HG03066 (cell line): ENCODE results near the gene PHKB.
"Not testable (repeated sequence)": the region's sequence is repeated elsewhere in the genome, so short reads cannot be mapped to it uniquely, and the experiment has no call there.

Experiments used
- ATAC-seq: cut with Tn5 transposase; IDR thresholded peaks from one replicate; pipeline ENCODE4 v1.9.1; 2021; ENCODE audit warnings: low read depth; ENCODE audit not compliant: unreplicated experiment

PHKB gene

DNA sequence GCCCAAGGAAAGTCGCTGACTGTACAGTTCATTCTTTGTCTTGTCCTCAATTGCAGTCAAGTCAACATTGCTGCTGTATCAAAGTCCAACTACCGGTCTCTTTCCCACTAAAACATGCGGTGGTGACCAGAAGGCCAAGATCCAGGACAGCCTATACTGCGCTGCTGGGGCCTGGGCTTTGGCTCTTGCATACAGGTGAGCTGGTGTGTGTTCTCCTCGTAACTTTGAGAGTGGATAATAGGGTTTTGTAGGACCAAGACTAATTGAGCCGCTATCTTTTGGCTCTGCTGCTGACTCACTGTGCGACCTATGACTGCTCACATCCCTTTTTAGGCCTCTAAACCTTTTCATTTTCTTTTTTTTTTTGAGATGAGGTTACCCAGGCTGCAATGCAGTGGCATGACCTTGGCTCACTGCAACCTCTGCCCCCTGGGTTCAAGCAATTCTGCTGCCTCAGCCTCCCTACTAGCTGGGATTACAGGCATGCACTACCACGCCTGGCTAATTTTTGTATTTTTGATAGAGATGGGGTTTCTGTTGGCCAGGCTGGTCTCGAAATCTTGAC lies 38.7 kb downstream of the PHKB start:
- ATAC-seq = no peak

DNA sequence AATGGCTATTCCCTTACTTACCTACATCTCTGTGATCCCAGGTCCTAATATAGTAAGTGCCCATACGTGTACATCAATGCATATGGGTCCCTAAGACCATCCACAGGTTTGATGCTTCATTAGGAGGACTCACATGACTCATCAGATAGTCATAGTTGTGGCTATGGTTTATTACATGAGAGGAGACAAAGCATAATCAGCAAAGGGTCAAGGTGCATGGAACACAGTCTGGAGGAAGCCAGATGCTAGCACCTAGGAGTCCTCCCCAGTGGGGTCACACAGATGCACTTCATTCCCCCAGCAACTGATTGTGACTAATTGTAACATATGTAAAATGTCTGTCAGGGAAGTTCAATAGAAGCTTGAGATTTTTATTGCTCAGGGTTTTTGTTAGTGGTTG lies 42.8 kb downstream of the PHKB start:
- no peak for ATAC-seq

DNA sequence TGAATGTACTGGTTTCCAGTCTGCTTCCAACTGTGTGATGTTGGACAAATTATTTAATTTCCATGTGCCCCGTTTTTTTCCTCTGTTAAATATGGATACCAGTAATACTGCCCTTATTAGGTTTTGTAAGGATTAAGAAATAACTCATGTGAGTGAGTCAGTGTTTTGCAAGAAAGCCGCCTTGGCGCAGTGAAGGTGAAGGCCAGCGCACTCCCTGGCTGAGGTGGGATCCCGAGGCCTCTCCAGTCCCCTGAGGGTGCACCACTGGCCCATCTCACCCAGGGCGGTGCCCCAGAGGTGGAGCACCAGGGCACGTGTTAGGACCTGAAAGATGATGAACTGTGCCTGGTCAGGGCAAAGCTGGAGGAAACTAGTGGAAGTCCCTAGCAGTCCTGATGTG lies 43.5 kb downstream of the PHKB start:
- ATAC-seq = no peak

DNA sequence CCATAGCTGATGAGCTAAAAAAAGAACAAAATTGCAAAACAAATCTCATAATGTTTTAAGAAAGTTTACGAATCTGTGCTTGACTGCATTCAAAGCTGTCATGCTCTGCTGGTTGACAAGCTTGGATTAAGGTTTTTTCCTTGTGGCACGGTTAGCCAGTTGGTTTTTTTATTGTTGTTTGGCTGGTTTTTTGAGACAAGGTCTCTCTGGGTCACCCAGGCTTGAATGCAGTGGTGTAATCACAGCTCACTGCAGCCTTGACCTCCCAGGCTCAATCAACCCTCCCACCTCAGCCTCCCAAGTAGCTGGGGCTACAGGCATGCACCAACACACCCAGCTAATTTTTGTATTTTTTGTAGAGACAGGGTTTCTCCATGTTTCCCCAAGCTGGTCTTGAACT lies 45.7 kb downstream of the PHKB start:
- ATAC-seq = no peak

DNA sequence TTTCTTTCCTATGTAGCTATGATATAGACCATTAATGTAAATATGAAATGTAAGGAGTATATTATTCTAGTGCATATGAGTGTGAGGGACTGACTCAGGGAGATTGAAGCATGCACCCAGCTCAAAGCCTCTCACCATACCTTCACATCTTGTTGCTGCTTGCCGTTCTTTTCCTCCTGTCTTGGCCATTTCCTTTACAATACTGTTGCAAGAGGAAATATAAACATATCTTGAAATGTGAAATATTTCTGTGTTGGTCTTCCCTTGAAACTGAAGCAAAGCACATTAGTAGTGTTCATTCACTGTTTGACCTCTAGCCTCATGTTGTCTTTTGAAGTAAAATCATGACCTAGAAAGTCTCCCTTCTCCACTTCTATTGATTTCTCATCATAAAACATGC lies 46.6 kb downstream of the PHKB start:
- ATAC-seq = no peak

DNA sequence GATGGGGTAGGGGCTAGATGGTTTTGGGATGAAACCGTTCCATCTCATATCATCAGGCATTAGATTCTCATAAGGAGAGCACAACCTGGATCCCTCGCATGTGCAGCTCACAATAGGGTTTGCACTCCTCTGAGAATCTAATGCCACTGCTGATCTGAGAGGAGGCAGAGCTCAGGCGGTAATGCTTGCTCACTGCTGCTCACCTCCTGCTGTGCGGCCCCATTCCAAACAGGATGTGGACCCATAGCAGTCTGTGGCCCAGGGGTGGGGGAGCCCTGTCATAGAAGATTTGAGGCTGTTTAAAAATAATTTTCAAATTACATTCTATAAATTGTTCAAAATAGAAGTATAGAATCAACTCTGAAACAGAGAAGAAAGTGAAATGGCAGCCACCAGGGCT lies 50.8 kb downstream of the PHKB start:
- no peak for ATAC-seq

DNA sequence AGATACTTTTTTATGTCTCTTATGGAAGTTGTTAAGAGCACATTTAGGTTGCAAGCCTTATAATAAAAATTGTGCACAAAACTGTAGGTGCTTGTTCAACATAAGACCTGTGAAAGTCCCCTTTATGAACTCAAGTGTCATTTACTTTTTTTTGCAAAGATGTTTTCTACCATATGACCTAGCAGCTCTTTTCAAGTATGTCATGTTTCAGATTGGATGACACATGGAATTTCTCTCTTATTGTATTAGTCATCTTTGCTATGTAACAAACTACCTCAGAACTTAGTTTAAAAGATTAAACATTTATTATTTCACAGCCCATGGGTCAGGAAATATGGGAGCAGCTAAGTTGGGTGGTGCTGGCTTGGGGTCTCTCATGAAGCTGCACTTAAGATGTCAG lies 57.9 kb downstream of the PHKB start:
- no peak for ATAC-seq

DNA sequence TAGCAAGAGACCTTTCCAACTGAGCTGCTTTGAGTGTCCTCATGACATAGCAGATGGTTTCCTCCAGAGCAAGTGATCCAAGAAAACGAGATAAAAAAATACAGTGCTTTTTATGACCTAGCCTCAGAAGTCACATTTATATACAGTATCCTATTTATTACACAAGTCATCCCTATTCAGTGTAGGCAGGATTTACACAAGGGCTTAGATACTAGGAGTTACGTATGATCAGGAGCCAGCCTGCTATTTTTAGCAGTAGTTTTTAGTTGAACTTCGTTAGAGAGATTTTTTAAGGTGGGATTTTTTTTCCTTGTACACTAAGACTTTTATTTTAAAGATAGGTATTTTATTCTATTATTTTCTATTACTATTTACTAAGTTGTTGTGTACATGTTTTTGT lies 58.4 kb downstream of the PHKB start:
- no peak for ATAC-seq

DNA sequence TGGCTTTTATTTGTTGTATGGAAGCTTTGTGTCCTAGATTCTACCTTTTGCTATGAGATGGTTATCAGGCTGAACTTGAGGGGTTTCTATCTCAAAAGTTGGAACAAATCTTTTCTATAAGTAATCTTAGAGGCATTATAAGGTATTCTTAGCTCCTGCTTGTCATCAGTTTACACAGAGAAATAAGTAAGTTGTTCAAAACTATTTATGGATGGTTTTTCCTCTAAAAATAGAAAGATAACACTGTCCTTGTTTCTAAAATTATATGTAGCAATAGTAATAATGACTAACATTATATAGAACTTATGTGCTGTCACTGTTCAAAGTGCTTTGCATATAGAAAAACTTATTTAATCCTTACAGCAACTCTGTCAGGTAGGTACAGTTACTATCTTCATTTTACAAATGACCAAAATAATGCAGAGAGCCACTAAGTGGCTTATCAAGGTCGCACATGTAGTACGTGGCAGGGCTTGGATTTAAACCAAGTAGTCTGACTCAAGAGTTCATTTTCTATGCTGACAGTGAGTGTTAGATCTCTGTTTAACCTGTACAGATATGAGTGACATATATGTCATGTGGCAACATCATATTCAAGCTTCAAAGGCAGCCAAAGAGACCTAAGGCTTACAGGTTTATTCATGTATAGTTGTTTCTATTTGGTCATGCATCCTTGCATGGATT lies 59.0 kb downstream of the PHKB start:
- ATAC-seq = no peak

DNA sequence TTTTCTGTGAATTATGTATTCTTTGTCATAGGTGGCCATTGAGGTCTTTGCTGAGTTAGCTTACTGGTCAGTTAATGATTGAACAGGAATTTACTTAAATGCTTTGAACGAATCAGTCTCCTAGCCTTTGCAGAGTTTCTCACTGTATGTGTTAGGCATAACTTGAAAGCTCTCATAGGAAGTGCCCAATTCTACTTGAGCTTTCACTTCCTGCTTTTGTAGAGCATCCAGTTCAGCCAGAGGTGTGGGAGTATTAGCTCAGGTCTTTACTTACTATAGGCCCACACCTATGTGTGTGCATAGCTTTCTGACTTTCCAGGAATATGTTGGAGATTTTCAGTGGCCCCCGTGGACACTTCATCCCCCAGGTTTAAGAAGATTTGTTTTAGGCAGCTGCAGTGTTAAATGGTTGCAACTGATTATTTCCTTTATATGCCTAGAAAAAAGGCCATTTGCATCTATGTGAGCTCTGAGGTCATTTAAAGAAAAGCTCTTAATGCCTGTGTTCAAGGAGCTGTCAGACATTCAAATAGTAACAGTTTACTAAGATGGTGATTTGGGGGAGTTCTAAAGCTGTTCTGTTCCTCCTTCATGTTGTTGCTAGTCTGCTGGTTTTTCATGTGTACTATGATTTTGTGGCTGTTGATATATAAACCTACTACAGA lies 62.3 kb downstream of the PHKB start:
- peak; percentile 99 for ATAC-seq

DNA sequence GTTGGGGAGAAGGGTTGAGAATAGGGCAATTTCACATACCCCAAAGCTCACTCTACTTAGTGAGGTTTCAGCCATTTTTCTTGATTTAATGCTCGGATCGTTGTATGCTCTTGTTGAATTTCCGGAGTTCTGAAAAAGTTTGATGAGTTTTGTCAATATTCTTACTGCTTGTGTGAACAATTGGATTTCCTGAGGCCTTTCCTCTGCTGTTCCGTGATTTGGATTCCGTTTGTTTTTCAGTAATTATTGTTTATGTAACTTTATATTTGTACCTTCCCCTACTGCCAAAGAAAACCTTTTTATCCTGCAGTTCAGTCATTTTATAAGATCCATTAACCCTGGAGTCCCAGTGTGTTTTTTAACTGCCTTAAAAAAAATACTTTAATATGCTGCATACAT lies 62.9 kb downstream of the PHKB start:
- ATAC-seq = no peak

DNA sequence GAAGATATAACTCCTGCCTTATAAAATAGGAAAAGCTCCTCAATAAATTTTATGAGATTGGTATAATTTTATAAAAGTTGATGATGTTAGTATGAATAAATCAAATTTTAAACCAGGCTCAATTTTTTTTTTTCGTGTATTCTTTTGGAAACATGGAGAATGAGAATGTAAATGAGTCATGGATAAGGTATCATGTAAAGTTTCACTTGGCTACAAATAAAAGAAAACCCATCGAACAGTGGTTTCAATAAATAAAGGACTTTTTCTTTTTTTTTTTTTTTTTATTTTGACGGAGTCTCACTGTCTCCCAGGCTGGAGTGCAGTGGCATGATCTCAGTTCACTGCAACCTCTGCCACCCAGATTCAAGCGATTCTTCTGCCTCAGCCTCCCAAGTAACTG lies 67.3 kb downstream of the PHKB start:
- ATAC-seq = no peak

DNA sequence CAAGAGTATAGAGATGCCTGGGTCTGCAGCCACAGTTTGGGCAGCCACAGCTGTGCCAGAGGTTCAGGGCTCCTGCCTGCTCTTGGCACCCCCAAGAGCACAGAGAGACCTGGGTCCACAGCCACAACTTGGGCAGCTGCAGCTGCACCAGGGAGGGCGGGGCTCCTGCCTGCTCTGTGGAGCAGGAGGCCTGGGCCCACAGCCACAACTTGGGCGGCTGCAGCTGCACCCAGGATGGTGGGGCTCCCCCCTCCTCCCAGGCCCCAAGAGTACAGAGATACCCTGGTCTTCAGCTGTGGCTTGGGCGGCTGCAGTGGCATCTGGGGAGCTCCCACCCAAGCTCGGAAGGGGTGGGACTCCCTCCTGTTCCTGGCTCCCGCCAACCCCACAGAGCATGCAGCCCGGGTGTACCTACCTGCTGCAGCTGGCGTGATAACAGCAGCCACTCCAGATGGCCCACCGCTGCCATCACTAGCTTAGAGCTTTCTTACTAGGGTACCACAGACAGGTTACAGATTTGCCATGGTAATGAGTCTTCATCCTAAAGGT lies 72.7 kb downstream of the PHKB start:
- ATAC-seq = no peak

DNA sequence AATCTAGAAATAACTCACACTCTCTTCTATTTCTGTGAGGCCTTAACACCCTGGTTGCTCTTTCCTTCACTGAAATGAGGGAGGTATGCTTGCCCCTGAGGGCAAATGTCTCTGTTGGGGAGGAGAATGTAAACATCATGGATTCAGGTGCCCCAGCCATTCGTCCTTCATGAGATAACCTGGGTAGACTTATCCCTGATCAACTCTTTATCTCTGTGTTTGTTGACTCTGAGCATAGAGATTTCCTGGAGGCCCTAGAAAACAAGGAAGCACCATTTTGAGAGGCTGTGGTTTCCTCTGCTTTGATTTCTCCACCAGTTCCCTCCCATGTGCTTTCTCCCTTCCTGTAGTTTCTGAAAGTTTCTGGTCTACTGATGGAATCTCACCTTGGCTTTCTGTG lies 77.3 kb downstream of the PHKB start:
- no peak for ATAC-seq

DNA sequence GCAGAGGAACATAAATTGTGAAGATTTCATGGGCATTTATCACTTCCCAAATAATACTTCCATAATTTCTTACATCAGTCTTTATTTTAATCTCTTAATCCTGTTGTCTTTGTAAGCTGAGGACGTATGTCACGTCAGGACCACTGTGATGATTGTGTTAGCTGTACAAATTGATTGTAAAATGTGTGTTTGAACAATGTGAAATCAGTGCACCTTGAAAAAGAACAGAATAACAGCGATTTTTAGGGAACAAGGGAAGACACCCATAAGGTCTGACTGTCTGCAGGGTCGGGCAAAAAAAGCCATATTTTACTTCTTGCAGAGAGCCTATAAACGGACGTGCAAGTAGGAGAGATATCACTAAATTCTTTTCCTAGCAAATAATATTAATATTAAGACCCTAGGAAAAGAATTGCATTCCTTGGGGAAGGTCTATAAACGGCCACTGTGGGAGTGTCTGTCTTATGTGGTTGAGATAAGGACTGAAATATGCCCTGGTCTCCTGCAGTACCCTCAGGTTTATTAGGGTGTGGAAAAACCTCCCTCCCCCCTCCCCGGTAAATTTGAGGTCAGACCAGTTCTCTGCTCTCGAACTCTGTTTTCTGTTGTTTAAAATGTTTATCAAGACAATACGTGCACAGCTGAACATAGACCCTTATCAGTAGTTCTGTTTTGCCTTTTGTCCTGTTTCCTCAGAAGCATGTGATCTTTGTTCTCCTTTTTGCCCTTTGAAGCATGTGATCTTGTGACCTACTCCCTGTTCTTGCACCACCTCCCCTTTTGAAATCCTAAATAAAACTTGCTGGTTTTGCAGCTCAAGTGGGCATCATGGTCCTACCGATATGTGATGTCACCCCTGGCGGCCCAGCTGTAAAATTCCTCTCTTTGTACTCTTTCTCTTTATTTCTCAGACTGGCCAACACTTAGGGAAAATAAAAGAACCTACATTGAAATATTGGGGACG lies 78.9 kb downstream of the PHKB start:
- ATAC-seq = not testable (repeated sequence)

DNA sequence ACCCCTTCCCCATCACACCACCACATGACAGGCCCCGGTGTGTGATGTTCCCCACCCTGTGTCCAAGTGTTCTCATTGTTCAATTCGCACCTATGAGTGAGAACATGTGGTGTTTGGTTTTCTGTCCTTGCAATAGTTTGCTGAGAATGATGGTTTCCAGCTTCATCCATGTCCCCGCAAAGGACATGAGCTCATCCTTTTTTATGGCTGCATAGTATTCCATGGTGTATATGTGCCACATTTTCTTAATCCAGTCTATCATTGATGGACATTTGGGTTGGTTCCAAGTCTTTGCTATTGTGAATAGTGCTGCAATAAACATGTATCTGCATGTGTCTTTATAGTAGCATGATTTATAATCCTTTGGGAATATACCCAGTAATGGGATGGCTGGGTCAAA lies 80.0 kb downstream of the PHKB start:
- ATAC-seq = not testable (repeated sequence)

DNA sequence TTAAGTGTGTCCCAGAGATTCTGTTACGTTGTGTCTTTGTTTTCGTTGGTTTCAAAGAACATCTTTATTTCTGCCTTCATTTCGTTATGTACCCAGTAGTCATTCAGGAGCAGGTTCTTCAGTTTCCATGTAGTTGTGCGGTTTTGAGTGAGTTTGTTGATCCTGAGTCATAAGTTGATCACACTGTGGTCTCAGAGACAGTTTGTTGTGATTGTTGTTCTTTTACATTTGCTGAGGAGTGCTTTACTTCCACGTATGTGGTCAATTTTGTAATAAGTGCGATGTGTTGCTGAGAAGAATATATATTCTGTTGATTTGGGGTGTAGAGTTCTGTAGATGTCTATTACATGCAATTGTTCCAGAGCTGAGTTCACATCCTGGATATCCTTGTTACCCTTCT lies 83.1 kb downstream of the PHKB start:
- not testable (repeated sequence) for ATAC-seq

DNA sequence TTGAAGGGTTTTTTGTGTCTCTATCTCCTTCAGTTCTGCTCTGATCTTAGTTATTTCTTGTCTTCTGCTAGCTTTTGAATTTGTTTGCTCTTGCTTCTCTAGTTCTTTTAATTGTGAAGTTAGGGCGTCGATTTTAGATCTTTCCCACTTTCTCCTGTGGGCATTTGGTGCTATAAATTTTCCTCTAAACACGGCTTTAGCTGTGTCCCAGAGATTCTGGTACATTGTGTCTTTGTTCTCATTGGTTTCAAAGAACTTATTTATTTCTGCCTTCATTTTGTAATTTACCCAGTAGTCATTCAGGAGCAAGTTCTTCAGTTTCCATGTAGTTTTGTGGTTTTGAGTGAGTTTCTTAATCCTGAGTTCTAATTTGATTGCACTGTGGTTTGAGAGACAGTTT lies 90.1 kb downstream of the PHKB start:
- ATAC-seq = not testable (repeated sequence)

DNA sequence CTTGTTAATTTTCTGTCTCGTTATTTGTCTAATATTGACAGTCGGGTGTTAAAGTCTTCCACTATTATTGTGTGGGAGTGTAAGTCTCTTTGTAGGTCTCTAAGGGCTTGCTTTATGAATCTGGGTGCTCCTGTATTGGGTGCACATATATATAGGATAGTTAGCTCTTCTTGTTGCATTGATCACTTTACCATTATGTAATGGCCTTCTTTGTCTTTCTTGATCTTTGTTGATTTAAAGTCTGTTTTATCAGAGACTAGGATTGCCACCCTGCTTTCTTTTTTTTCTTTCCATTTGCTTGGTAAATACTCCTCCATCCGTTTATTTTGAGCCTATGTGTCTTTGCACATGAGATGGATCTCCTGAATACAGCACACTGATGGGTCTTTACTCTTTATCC lies 90.6 kb downstream of the PHKB start:
- ATAC-seq = not testable (repeated sequence)

DNA sequence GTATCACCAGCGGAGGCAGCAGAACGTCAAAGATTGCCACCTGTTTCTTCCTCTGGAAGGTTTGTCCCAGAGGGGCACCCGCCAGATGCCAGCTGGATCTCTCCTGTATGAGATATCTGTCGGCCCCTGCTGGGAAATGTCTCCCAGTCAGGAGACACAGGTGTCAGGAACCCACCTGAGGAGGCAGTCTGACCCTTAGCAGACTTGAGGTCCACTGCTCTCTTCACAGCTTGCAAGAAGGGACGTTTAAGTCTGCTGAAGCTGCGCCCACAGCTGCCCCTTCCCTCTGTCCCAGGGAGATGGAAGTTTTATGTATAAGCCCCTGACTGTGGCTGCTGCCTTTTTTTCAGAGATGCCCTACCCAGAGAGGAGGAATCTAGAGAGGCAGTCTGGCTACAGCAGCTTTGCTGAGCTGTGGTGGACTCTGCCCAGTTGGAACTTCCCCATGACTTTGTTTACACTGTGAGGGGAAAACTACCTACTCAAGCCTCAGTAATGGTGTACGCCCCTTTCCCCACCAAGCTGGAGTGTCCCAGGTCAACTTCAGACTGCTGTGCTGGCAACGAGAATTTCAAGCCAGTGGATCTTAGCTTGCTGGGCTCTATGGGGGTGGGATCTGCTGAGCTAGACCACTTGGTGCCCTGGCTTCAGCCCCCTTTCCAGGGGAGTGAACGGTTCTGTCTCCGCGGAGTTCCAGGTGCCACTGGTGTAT lies 92.9 kb downstream of the PHKB start:
- no peak for ATAC-seq
